Bronchial epithelial cell (primary cell): ENCODE data around the gene SON. TPM values are rescaled to one million over a fixed set of nuclear protein-coding genes. Genes with fewer than 3 reads are reported as not detected.
"Not testable (repeated sequence)": the region's sequence is repeated elsewhere in the genome, so short reads cannot be mapped to it uniquely, and the experiment has no call there.

Experiments
- DNase-seq: peaks from one replicate; pipeline ENCODE4 v3.0.0-alpha.2; 2010; ENCODE audit warnings: low read depth
- FAIRE-seq: peaks from 2 replicates; lab custom pipeline; 2011; peaks lifted over from hg19 to GRCh38; lab: Jason Lieb, UNC
- H3K27me3 ChIP-seq: 2 replicates; pipeline ENCODE4 v1.5.1; 2011; ENCODE audit warnings: low read length; ENCODE audit not compliant: control insufficient read depth, insufficient read depth
- H3K36me3 ChIP-seq: 2 replicates; pipeline ENCODE4 v1.5.1; 2011; ENCODE audit warnings: low read length; ENCODE audit not compliant: control insufficient read depth, insufficient read depth
- H3K4me3 ChIP-seq: 2 replicates; pipeline ENCODE4 v1.5.1; 2011; ENCODE audit warnings: mild to moderate bottlenecking, low read depth, low read length, control low read depth
- CTCF ChIP-seq: IDR thresholded peaks from 2 replicates; pipeline ENCODE4 v1.5.1; 2011; ENCODE audit warnings: mild to moderate bottlenecking, moderate library complexity, low read length, control low read depth, inconsistent platforms; ENCODE audit not compliant: insufficient read depth, severe bottlenecking
- total RNA-seq: library from RNA; depleted of rRNA; stranded (reverse); fragments of >200 nt; gene quantifications from 2 replicates; pipeline ENCODE4 v1.2.1, GENCODE V29; 2014

SON gene
- total RNA-seq, 1 donor from 2014 or later, result 105 TPM

- no peak overlapping the region for H3K4me3 ChIP-seq
- FAIRE-seq, result no peak
- DNase-seq, result no peak
- peaks cover 15% of the 10 kb centered on the region for H3K36me3 ChIP-seq
- TF ChIP-seq CTCF, result no peak
- H3K27me3 ChIP-seq, result no peaks in the 10 kb centered on the region
These were observed 19.6 kb downstream of the SON start for GRCh38 chr21:33562389-33562788.

GRCh38 chr21:33566514-33566913, 23.7 kb downstream of the SON start:
- Histone ChIP-seq H3K4me3 (no peak overlapping the region), H3K36me3 (peaks cover 8% of the 10 kb centered on the region), H3K27me3 (no peaks in the 10 kb centered on the region)
- no peak for TF ChIP-seq CTCF
- DNase-seq, result no peak
- no peak for FAIRE-seq

- Histone ChIP-seq H3K4me3 (no peak overlapping the region), H3K27me3 (no peaks in the 10 kb centered on the region), H3K36me3 (peaks cover 11% of the 10 kb centered on the region)
- TF ChIP-seq CTCF, result no peak
- no peak for FAIRE-seq
- DNase-seq, result no peak
These were observed 25.1 kb downstream of the SON start for GRCh38 chr21:33567914-33568313.

GRCh38 chr21:33568448-33568847, 25.6 kb downstream of the SON start:
- Histone ChIP-seq H3K27me3 (no peaks in the 10 kb centered on the region), H3K4me3 (no peak overlapping the region), H3K36me3 (peaks cover 12% of the 10 kb centered on the region)
- no peak for FAIRE-seq
- DNase-seq, result no peak
- TF ChIP-seq CTCF, result no peak

- Histone ChIP-seq H3K27me3 (no peaks in the 10 kb centered on the region), H3K4me3 (no peak overlapping the region), H3K36me3 (peaks cover 13% of the 10 kb centered on the region)
- no peak for TF ChIP-seq CTCF
- FAIRE-seq (no peak), DNase-seq (no peak)
These were observed 27.2 kb downstream of the SON start for GRCh38 chr21:33569991-33570390.

GRCh38 chr21:33572350-33572749, 29.5 kb downstream of the SON start:
- FAIRE-seq (no peak), DNase-seq (no peak)
- Histone ChIP-seq H3K27me3 (no peaks in the 10 kb centered on the region), H3K4me3 (no peak overlapping the region), H3K36me3 (peaks cover 17% of the 10 kb centered on the region)
- TF ChIP-seq CTCF, result no peak

- not testable (repeated sequence) for H3K36me3 ChIP-seq, FAIRE-seq, H3K4me3 ChIP-seq
These were observed 33.9 kb downstream of the SON start for GRCh38 chr21:33576741-33577141.

More at GRCh38 chr21:33576741-33577141, 33.9 kb downstream of the SON start:
- not testable (repeated sequence) for DNase-seq, H3K27me3 ChIP-seq
